Activated CD4-positive, alpha-beta T cell treated with anti-CD3 and anti-CD28 coated beads, Interleukin-2, amount 10 ng/mL, durations not matched to agents 24 days and 14 days (primary cell): ENCODE results near the gene EML6. TPM values are rescaled to one million over a fixed set of nuclear protein-coding genes. Genes with fewer than 3 reads are reported as not detected.

Experiments used
- DNase-seq: peaks from one replicate; pipeline ENCODE4 v3.0.0; 2022
- H3K27ac Mint-ChIP-seq: one replicate; pipeline ENCODE4 v1.8.0; 2022; ENCODE audit warnings: mild to moderate bottlenecking, mixed read lengths
- H3K27me3 Mint-ChIP-seq: one replicate; pipeline ENCODE4 v1.8.0; 2022; ENCODE audit warnings: mixed read lengths
- H3K36me3 Mint-ChIP-seq: one replicate; pipeline ENCODE4 v1.8.0; 2022; ENCODE audit warnings: low read depth, mild to moderate bottlenecking, mixed read lengths
- H3K4me1 Mint-ChIP-seq: one replicate; pipeline ENCODE4 v1.8.0; 2021; ENCODE audit warnings: mixed read lengths
- H3K4me3 Mint-ChIP-seq: one replicate; pipeline ENCODE4 v1.8.0; 2022; ENCODE audit warnings: mild to moderate bottlenecking, moderate library complexity, mixed read lengths
- H3K9me3 Mint-ChIP-seq: one replicate; pipeline ENCODE4 v1.8.0; 2021; ENCODE audit warnings: mixed read lengths
- intact Hi-C: fragments of 100-400 bp; cut with micrococcal nuclease; formaldehyde crosslinking; loops from one replicate; pipeline ENCODE4 v1.15.1; 2023
- total RNA-seq: library from RNA; stranded (reverse); gene quantifications from 2 replicates; pipeline ENCODE4 v1.2.3, GENCODE V29; 2022

EML6 gene
- total RNA-seq, 1 donor from 2014 or later = 0.77 TPM

- DNase-seq = no peak
- Mint-ChIP-seq H3K27me3 (no peaks in the 10 kb centered on the region), H3K4me3 (no peak overlapping the region), H3K27ac (no peak overlapping the region), H3K9me3 (peaks cover 3% of the 10 kb centered on the region), H3K36me3 (no peaks in the 10 kb centered on the region), H3K4me1 (peaks cover 4% of the 10 kb centered on the region)
- intact Hi-C loops = no loop called here
These were observed 224.2 kb downstream of the EML6 start for GRCh38 chr2:54947646-54948045.

- H3K27me3 Mint-ChIP-seq = no peaks in the 10 kb centered on the region
- H3K4me1 Mint-ChIP-seq = peaks cover 6% of the 10 kb centered on the region
- no peak overlapping the region for H3K4me3 Mint-ChIP-seq
- no peaks in the 10 kb centered on the region for H3K36me3 Mint-ChIP-seq
- no peak for DNase-seq
- peaks cover 3% of the 10 kb centered on the region for H3K9me3 Mint-ChIP-seq
- intact Hi-C loops = no loop called here
- no peak overlapping the region for H3K27ac Mint-ChIP-seq
These were observed 224.7 kb downstream of the EML6 start for GRCh38 chr2:54948120-54948519.

DNA sequence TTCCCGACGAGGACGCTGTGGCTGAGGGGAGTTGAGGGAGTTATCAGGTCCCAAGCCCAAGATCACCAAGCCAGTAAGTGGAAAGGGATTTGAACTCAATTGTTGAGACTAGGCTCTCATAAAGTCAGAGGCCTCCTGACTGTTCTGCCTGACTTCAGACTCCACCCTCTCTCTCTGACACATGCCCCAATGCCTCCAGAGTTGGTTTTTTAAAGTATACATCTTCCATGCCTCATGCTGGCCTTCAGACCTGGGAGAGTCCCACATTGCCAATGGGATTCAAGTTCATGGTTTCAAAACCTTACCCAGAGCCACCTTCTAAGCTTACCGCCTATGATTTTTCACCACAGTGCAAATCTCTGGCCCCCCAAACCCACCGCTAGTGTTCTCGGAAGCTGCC is 226.0 kb downstream of the EML6 start:
- Mint-ChIP-seq H3K4me1 (peaks cover 8% of the 10 kb centered on the region), H3K36me3 (no peaks in the 10 kb centered on the region), H3K27me3 (no peaks in the 10 kb centered on the region), H3K4me3 (no peak overlapping the region), H3K27ac (no peak overlapping the region), H3K9me3 (peaks cover 3% of the 10 kb centered on the region)
- intact Hi-C loops = no loop called here
- no peak for DNase-seq

DNA sequence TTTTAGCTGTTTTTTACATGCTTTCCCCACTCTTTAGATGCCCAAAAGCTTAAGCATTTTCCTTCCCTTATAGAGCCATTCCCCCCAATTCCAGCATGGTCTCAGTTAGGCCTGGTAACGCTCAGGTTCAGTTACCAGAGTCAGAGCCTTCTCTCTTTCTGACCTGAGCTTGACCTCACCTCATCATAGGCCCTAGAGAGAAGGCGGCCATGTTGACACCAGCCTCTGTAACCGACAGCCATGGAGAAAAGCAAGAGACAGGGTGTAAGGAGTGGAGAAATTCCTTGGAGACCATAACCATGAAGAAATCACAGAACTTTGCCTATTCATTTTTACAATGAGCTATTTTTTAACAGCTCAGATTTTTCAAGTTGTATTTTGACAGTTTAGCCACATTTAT is 227.3 kb downstream of the EML6 start:
- Mint-ChIP-seq H3K27me3 (no peaks in the 10 kb centered on the region), H3K36me3 (no peaks in the 10 kb centered on the region), H3K4me1 (peaks cover 9% of the 10 kb centered on the region), H3K27ac (no peak overlapping the region), H3K4me3 (no peak overlapping the region), H3K9me3 (no peaks in the 10 kb centered on the region)
- intact Hi-C loops = no loop called here
- no peak for DNase-seq

DNA sequence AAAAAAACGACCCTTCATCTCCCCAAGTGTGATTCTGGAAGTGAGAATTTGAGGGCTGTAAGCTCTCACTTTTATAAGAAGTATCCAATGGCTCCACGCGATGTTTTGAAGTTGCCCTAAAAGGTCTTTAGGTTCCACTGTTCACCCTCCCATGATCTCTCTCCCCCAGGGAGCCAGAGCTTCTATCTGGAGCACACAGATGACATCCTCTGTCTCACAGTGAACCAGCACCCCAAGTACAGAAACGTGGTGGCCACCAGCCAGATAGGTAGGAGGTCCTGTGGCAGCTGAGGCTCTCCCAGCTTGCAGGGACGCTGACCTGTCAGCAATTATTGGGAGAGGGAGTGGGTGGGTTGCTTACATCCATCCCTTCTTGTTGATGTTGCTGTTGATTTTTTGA is 229.0 kb downstream of the EML6 start:
- no peaks in the 10 kb centered on the region for H3K9me3 Mint-ChIP-seq
- H3K4me3 Mint-ChIP-seq = no peak overlapping the region
- H3K4me1 Mint-ChIP-seq = peaks cover 9% of the 10 kb centered on the region
- no peak for DNase-seq
- intact Hi-C loops = no loop called here
- H3K36me3 Mint-ChIP-seq = no peaks in the 10 kb centered on the region
- H3K27me3 Mint-ChIP-seq = no peaks in the 10 kb centered on the region
- H3K27ac Mint-ChIP-seq = no peak overlapping the region

- intact Hi-C loops = no loop called here
These were observed 229.6 kb downstream of the EML6 start for GRCh38 chr2:54952978-54953456.

DNA sequence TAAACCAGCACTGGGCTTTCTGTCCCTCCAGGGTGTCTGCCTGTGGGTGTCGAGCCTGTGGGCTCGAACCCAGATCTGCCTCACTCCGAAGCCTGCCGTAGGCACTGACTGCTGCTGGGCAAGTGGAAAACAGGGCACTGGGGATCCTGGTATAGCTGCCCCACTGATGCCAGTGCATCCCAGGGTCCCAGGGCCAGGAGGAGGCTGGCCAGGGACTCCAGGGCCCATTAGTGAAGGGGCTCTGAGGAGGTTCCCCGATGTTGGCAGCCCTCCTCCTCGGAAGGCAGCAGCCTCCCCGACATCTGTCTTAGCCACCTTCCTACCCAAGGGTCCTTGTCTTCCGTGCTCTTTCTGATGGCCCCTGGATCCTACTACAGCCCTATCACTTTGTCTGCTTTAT is 230.7 kb downstream of the EML6 start:
- Mint-ChIP-seq H3K27me3 (no peaks in the 10 kb centered on the region), H3K27ac (no peak overlapping the region), H3K9me3 (no peaks in the 10 kb centered on the region), H3K36me3 (no peaks in the 10 kb centered on the region), H3K4me3 (no peak overlapping the region), H3K4me1 (peaks cover 9% of the 10 kb centered on the region)
- no peak for DNase-seq
- intact Hi-C loops = no loop called here

More at GRCh38 chr2:54952978-54953456, 229.6 kb downstream of the EML6 start:
- H3K27me3 Mint-ChIP-seq = no peaks in the 10 kb centered on the region
- H3K4me1 Mint-ChIP-seq = peaks cover 9% of the 10 kb centered on the region
- H3K27ac Mint-ChIP-seq = no peak overlapping the region
- no peak overlapping the region for H3K4me3 Mint-ChIP-seq
- no peak for DNase-seq
- no peaks in the 10 kb centered on the region for H3K36me3 Mint-ChIP-seq
- H3K9me3 Mint-ChIP-seq = no peaks in the 10 kb centered on the region

DNA sequence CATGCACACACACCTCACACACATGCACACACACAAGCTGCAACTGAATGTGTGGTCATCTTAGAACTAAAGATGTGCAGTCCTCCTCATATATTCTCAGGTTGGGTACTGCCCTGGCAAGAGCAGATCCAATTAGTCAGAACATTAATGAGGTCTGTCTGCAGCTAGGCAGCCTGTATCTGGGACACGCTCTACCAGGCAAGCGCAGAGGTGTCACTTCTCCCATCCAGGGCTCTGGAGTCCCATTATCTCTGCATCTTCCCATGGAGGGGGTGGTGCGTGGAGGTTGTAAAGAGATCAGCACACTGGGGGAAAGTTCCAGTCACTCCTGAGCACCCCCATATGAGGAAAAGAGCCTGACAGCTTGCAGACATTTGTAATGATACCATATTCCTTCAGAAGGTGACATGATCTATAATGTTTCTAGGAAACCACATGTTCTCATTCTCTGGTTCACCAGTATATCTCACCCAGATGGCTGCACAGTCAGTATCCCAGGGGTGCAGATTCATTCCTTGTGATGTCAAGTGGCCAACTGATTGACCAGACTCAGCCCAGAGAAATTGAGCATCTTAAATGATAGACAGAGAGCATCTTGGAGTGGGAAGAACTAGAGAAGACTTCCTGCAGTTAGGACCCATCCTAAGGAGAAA is 231.4 kb downstream of the EML6 start:
- no peaks in the 10 kb centered on the region for H3K36me3 Mint-ChIP-seq

DNA sequence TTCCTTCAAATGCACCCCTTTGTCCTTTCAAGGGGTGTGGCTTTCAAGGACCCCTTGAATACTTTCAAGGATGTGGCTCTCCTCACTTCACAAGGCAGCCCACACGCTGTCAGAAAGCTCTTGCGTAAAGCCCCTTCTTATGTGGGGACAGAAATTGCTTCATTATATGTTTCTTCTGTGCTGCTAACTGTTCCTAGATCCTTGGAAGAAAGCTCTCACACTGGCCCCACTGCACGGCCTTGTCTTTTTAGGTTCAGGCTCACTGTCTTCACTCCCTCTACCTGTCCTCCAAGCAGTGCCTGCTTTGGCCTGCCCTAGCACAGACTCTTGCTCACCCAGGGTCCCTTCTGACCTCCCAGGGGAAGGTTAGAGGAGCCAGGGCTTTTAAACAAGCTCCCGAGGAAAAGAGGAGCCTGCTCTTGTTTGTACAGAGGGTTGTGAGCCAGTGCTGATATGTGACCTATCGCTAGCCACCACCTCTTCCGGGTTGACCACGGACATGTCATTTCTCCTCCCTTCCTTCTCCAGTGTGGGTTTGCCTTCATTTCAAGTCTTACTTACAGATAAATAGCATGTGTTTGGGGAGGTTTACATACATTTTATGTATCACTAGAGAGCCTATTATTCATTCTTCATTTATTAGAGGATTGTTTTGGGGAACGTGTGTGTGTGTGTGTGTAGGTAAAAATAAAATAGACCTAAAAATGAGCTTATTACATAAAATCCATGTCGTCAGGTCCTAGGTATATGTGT is 232.1 kb downstream of the EML6 start:
- no peak overlapping the region for H3K27ac Mint-ChIP-seq
- intact Hi-C loops = no loop called here
- no peaks in the 10 kb centered on the region for H3K9me3 Mint-ChIP-seq
- DNase-seq = no peak
- no peaks in the 10 kb centered on the region for H3K27me3 Mint-ChIP-seq
- peaks cover 9% of the 10 kb centered on the region for H3K4me1 Mint-ChIP-seq
- H3K4me3 Mint-ChIP-seq = no peak overlapping the region
- no peaks in the 10 kb centered on the region for H3K36me3 Mint-ChIP-seq

More for the DNA sequence above, 231.4 kb downstream of the EML6 start:
- H3K27ac Mint-ChIP-seq = no peak overlapping the region
- peaks cover 9% of the 10 kb centered on the region for H3K4me1 Mint-ChIP-seq
- DNase-seq = no peak
- H3K27me3 Mint-ChIP-seq = no peaks in the 10 kb centered on the region
- no peak overlapping the region for H3K4me3 Mint-ChIP-seq
- intact Hi-C loops = no loop called here
- H3K9me3 Mint-ChIP-seq = no peaks in the 10 kb centered on the region

- no peak for DNase-seq
- intact Hi-C loops = no loop called here
- H3K27me3 Mint-ChIP-seq = no peaks in the 10 kb centered on the region
- H3K9me3 Mint-ChIP-seq = no peaks in the 10 kb centered on the region
- peaks cover 11% of the 10 kb centered on the region for H3K4me1 Mint-ChIP-seq
- no peak overlapping the region for H3K4me3 Mint-ChIP-seq
- H3K36me3 Mint-ChIP-seq = no peaks in the 10 kb centered on the region
- no peak overlapping the region for H3K27ac Mint-ChIP-seq
These were observed 232.7 kb downstream of the EML6 start for GRCh38 chr2:54956111-54956627.

DNA sequence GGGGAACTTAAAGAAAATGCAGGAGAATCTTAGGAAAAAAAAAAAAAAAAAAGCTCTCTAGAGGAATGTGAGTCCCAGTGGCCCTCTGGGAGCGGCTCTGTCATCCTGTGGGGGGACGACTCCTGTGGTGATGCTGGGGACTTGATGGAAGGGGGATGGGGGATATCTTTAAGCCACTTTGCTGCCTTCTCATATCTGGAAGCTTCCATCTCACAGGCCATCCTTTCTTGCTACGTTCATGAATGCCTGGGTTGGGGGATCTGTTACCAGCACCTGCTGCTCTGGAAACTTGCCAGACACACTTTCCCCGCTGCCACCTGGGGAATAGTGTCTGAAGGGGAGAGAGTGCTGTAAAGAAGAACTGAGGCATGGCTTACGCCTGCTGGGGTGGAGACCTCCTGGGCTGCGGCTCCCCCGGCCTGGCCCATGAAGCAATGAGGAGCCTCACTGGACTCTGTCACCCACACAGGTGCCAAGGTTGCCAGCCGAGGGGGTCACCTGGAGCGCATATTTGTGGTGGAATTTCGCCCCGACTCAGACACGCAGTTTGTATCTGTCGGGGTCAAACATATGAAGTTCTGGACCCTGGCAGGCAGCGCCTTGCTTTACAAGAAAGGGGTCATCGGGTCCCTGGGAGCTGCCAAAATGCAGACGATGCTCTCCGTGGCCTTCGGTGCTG is 234.0 kb downstream of the EML6 start:
- Mint-ChIP-seq H3K4me1 (peaks cover 13% of the 10 kb centered on the region), H3K27me3 (no peaks in the 10 kb centered on the region), H3K27ac (no peak overlapping the region), H3K4me3 (no peak overlapping the region), H3K36me3 (no peaks in the 10 kb centered on the region), H3K9me3 (no peaks in the 10 kb centered on the region)
- DNase-seq = no peak
- intact Hi-C loops = no loop called here

DNA sequence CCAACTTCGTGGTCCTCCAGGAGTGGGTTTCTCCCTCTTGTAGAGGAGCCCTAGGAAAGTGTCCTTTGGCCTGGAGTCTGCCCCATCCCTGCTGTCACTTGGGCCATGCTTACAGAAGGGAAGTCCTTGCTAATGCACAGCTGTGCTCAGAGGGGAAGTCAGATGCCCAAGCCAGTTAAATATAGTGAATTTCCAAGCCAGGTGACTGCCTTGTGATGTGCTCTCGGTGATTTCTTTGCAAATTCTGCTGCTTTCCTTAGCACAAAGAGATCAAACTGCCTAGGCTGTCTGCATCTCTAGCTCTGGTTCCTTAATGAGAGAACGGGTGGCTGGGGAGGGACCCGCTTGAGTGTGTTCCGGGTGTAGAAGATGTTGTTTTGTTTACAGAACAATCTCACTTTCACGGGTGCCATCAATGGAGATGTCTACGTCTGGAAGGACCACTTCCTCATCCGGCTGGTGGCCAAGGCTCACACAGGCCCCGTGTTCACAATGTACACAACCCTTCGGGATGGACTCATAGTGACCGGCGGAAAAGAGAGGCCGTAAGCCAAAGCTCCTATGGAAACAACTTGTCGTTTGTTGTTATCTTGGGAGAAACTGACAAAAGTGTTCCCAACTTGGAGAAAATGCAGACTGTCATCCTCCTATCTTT is 235.4 kb downstream of the EML6 start:
- intact Hi-C loops = no loop called here
- no peak overlapping the region for H3K27ac Mint-ChIP-seq
- no peaks in the 10 kb centered on the region for H3K27me3 Mint-ChIP-seq
- H3K36me3 Mint-ChIP-seq = no peaks in the 10 kb centered on the region
- no peak for DNase-seq
- no peaks in the 10 kb centered on the region for H3K9me3 Mint-ChIP-seq
- no peak overlapping the region for H3K4me3 Mint-ChIP-seq
- H3K4me1 Mint-ChIP-seq = peaks cover 10% of the 10 kb centered on the region

GRCh38 chr2:54960164-54960563 is 236.7 kb downstream of the EML6 start:
- Mint-ChIP-seq H3K4me3 (no peak overlapping the region), H3K4me1 (peaks cover 19% of the 10 kb centered on the region), H3K36me3 (peaks cover 2% of the 10 kb centered on the region), H3K9me3 (no peaks in the 10 kb centered on the region), H3K27me3 (no peaks in the 10 kb centered on the region), H3K27ac (no peak overlapping the region)
- DNase-seq = no peak
- intact Hi-C loops = no loop called here

GRCh38 chr2:54962511-54962910 is 239.0 kb downstream of the EML6 start:
- intact Hi-C loops = no loop called here
- Mint-ChIP-seq H3K27me3 (no peaks in the 10 kb centered on the region), H3K4me3 (no peak overlapping the region), H3K27ac (no peak overlapping the region), H3K9me3 (no peaks in the 10 kb centered on the region), H3K36me3 (peaks cover 6% of the 10 kb centered on the region), H3K4me1 (peaks cover 27% of the 10 kb centered on the region)
- no peak for DNase-seq
